GF-D8 (cell line): ENCODE results near the gene TRPM2.
A peak's percentile ranks its signal among the peaks of the same experiment; 100 is the strongest.

Source experiments
- DNase-seq: peaks from one replicate; lab custom pipeline; 2025; lab: John Stamatoyannopoulos, UW

TRPM2 gene

GRCh38 chr21:44353191-44353970, at the start of gene TRPM2:
TRPM2 (plus strand) TSS chr21:44353621; CDS start chr21:44353701, 80 bp downstream.
- peak; percentile 95 for DNase-seq

DNA sequence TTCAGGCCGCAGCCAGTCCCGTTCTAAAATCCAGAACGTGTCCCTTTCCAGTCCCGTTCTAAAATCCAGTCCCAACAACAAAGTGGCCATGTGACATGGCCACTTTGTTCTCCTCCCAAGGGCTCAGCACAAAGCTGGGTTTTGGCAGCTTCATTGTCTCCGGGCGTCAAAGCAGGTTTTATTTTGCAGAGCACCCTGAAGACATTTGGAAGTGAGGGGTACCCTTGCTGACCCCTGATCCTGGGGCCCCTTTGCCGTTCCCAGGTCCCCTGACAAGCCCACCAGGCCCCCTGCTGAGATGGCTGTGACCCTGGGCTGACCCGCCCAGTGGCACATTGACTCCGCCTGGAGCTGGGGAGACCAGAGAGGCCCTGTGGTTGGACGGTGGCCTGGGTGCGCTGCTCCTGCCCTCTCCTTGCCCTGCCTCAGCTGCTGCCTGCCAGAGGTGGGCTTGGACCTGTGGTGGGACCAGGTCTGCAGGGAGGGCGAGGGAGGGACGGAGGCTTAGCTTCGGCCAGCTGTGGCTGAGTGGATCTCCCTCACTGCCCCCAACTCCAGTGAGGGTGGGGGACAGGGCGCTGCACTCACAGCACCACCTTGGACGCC, 49.3 kb upstream of the TRPM2 start:
- DNase-seq: no peak

DNA sequence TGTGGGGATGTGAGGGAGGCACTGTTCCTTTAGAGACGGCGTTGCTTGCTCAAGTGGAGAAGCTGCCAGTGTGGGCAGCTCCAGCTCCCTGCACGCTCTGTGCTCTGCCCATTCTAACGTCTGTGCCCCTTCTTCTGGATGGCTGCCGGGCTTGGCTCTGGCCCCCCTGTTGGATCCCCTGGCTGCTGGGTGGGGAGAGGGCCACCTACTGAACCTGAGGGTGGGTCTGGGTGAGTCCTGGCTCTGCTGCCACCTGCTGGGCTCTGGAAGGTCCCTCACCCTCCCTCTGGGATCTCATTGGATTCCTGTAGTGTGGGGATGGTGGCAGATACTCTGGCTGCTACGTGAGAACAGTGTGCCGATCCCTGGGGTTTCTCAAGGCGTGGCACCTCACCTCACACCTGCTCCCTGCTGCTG, 48.5 kb upstream of the TRPM2 start:
- DNase-seq: no peak

- no peak for DNase-seq
Observed at GRCh38 chr21:44305691-44306090, 47.7 kb upstream of the TRPM2 start.

- DNase-seq: no peak
Observed at GRCh38 chr21:44306936-44307704, 46.3 kb upstream of the TRPM2 start.

DNA sequence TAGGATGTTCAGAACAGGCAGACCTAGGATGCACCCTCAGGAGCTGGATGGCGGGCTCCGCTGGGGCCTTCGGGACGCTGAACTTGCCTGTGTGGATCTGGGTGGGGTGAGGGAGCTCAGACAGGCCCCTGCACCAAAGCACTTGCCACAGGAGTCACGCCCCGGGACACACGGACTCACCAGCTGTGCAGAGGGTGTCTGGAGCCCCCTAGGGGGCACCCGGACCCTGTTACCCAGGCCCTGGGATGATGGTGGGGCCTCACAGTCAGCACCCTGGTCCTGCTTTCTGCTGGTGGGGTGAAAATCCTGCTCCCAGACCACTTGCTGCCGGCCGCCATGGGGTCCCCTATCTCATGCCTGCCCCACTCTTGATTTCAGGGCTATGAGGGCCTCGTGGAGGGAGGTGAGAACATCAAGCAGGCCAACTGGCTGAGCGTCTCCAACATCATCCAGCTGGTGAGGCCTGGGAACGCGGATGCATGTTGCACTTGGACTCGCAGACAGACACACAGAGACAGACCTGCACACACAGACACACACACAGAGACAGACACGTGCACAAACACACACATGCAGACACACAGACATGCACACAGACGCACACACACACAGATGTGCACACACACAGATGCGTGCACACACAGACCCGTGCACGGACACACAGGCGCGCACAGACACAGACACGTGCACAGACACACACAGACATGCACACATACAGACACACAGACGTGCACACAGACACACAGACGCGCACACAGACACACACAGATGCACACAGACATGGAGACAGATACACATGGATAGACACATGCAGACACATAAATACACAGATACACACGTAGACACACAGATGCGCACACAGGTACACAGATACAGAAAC, 42.6 kb upstream of the TRPM2 start:
- DNase-seq: no peak

DNA sequence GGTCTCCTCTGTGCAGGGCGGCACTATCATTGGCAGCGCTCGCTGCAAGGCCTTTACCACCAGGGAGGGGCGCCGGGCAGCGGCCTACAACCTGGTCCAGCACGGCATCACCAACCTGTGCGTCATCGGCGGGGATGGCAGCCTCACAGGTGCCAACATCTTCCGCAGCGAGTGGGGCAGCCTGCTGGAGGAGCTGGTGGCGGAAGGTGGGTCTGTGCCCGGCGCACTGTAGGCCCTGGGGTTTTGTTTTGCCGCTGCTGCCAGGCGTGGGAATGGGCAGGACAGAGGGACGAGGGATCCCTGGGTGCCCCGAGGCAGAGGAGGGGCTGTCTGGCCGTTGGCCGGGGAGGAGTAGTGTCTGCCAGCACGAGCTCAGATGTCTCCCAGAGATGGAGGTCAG, 41.3 kb upstream of the TRPM2 start:
- DNase-seq: no peak

- no peak for DNase-seq
Observed at GRCh38 chr21:44312716-44313115, 40.7 kb upstream of the TRPM2 start.

DNA sequence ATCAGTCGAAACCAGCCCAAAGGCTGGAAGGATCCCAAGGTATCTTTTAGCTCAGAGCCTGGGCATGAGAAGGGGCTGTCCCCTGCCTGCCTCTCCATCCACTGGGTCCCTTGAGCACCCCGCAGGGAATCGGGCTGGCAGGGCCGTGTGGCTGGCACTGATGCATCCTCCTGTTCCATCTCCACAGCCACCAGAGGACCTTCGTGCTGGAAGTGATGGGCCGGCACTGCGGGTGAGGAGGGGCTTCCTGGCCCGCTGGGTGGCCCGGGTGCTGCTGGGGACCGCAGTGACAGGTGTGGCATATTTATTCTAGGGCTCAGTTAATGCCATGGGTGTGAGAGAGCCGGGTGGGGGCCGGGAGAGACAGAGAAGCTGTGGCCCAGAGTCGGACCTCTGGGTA, 40.0 kb upstream of the TRPM2 start:
- no peak for DNase-seq

DNA sequence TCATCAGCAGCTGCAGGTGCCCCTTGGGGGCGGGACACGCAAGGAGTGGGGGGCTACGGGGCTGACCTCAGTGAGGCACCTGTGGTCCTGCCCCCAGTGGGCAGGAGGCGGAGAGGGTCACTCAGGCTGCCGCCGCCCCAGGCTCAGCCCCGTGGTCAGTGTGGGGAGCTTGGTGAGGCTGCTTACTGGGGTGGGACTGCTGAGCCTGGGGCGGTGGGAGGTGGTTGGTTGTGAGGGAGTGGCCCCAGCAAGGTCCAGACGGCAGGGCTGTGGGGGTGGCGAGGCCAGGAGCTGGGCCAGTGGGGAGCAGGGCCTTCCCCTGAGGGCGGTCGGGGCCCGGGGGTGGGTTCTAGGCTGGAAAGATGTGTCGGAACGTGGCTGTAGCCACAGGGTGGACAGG, 39.3 kb upstream of the TRPM2 start:
- DNase-seq: no peak

DNA sequence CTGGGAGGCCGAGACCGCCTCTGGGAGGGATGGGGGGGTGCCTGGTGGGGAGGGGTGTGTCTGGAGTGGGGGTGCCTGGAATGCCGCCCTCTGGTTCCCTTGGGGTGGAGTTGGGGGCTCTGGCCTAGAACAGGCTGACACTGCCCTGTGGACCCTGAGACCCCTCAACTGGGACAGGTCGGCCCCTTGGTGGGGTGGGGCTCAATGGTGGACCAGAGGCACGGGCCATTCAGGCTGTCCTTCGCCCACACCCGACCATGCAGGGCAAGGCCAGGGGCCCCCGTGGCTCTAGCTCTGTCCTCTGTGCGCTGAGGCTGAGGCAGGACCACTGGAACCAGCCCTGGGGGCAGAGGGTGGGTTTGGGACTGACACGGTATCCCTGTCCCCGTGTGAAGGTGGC, 38.9 kb upstream of the TRPM2 start:
- DNase-seq: no peak

- DNase-seq: no peak
Observed at GRCh38 chr21:44315691-44316203, 37.7 kb upstream of the TRPM2 start.

DNA sequence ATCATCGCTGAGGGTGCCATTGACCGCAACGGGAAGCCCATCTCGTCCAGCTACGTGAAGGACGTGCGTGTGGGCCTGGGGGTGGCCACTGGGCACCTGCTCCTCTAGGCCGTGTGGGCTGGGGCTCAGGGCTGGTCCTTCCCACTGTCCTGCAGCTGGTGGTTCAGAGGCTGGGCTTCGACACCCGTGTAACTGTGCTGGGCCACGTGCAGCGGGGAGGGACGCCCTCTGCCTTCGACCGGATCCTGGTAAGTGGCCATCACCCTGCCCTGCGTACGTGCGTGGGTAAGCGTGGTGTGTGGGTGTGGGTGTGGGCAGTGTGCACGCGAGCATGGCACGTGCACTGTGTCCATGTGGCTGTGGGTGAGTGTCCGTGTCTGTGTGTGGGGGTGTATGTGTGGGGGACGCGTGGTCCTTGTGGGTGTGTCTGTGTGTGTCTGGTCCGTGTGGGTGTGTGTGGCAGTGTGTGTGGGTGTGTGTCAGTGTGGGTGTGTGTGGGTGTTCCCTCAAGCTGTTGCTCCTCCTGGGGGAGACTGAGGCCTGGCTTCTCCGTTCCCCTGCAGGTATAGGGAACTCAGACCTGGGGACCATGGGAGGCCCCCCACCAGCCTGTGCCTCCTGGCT, 37.0 kb upstream of the TRPM2 start:
- DNase-seq: no peak

DNA sequence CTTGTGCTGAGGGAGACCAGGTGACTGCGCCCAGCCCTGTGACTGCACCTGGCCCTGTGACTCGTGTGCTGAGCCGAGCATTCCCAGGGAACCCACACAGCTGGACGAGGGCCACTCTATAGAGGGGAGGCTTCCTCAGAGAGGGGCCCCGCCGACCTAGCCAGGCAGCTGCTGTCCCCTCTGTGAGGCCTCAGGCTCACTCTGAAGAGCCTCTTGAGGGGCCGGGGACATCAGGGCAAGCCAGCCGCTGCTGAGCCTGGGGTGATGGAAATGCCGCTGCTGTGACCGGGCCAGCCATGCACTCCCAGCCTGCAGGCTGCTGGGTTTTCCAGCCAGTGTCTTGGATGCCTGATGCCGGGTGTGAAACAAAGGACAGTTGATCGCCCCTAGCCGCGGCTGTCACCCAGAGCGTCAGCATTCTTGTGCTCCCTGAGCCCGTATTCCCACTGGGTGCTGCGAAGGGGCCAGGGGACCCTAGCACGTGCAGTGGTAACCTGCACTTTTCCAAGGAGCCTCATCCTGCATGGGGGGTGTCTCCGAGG, 36.1 kb upstream of the TRPM2 start:
- DNase-seq: no peak

DNA sequence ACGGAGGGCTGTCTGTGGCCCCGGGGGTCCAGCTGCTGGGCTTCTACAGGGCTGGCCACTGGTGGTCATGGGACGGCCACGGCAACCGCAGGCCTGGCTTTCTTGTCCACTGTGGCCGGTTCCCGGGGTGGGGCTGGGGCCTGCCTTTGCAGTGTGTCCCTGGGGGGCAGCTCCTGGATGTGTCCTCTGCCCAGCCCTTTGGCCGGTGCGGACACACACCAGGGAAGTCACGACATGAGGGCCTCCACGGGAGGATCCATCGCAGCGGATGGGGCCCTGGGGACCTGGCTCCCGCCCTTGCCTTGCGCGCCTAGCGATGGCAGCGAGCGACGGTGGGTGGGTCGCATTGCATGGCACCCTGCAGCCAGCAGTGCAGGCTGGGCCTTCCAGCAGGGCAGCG, 35.5 kb upstream of the TRPM2 start:
- DNase-seq: no peak

- DNase-seq: no peak
Observed at GRCh38 chr21:44318489-44319285, 34.7 kb upstream of the TRPM2 start.

DNA sequence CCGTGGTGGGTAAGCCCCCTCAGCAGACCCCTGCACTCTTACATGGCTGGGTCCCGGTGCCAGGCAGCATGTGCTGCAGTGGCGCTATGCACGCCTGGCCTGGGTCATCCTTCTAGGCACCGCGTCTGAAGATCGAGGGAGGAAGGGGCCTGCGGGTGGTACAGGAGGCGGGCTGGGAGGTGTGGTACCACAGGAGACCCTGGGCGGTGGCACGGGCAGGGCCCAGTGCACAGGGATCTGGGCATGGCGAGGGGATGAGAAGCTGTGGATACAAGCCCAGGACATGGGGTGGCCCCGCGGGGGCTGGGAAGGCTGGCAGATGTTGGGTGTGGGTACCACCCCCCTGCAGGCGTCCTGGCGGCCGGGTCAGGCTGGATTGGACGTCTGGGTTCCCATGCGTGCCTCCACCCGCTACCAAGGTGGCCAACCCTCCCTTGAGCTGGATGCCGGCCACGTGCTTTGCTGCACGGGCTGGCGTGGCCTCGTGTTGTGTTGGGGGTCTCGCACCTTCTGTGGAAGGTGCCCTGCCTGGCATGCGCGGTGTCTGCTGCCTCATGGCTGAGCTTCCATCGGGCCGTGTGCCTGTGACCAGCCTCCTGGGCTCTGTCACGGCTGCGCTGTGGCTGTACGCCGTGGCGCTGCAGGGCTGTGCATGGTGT, 33.9 kb upstream of the TRPM2 start:
- DNase-seq: no peak

DNA sequence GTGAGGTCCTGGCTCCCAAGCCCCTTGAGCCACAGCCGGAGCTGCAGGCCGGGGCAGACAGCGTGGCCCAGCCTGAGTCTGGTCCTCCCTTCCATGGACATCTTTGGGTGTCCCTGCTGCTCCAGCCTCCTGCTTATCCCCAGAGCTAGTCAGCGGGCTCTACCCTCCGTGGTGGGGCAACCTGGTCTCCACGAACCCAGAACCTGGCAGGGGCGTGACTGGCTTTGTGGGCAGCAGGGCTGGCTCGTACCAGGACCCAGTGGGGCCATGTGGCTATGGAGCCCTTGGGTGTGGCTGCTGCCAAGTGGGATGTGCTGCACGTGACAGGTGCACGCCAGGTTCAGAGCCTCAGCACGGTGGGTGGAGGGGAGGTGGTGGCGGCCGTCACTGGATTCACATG, 32.6 kb upstream of the TRPM2 start:
- no peak for DNase-seq

DNA sequence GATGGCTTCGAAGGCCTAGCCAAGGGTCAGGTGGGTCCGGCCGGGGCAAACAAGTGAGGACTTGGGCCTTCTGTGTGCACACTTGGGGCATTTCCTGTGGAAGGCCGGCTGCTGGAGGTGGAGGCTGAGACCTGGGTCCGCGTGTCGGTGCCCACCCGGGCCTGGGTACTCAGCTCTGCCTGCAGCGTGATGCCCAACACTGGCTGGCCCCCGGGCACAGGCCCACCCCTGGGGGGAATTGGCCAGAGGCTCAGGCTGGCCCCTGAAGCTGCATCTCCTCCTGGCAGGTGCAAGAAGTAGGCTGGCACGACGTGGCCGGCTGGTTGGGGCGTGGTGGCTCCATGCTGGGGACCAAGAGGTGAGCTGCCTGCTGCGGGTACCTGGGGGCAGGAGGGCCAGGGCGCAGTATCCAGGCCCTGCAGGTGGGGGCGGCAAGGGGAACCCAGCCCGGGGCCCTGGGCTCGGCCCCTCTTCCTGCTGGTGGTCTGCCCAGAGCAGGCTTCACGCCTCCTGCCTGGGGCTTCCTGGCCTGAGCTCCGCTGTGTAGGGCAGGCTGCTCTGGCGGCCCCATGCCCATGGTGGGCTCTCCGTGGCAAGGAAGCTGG, 31.5 kb upstream of the TRPM2 start:
- DNase-seq: no peak
